Caco-2 (cell line): Measurements from ENCODE around the gene MECR. TPM values are rescaled to one million over a fixed set of nuclear protein-coding genes. Genes with fewer than 3 reads are reported as not detected.

ENCODE experiments used
- BruUV-seq: library from RNA; stranded (reverse); fragments of 400-500 nt; replicated peaks from 2 replicates; lab custom pipeline; 2021; lab: Mats Ljungman, UMichigan
- CTCF ChIA-PET: fragments of 300-600 bp; sonication (Branson Sonifier 250); formaldehyde crosslinking; loops from one replicate; lab custom pipeline; 2022; ENCODE audit warnings: antibody characterized with exemption; lab: Charles Lee
- POLR2A ChIA-PET: fragments of 300-600 bp; sonication (Branson Sonifier 250); formaldehyde crosslinking; loops from one replicate; lab custom pipeline; 2022; ENCODE audit warnings: antibody characterized with exemption; lab: Charles Lee
- DNase-seq, 2 experiments: peaks; one replicate each; pipeline versions ENCODE4 v3.0.0 to v3.0.0-alpha.2; 2020 to 2022
- H3K27me3 ChIP-seq: replicated peaks from 2 replicates; pipeline ENCODE4 v1.6.0; 2011; ENCODE audit warnings: low read length; ENCODE audit not compliant: control insufficient read depth, insufficient read depth
- H3K36me3 ChIP-seq: 2 replicates; pipeline ENCODE4 v1.5.1; 2011; ENCODE audit warnings: low read length; ENCODE audit not compliant: control insufficient read depth, insufficient read depth
- H3K4me1 ChIP-seq: fragments of 250-450 bp; sonication (Bioruptor Pico); 2 replicates; pipeline ENCODE4 v1.5.1; 2020; ENCODE audit warnings: mild to moderate bottlenecking
- H3K4me3 ChIP-seq: 2 replicates; pipeline ENCODE4 v1.5.1; 2011; ENCODE audit warnings: low read depth, mild to moderate bottlenecking, control low read depth, low read length
- H3K9me3 ChIP-seq: fragments of 250-450 bp; sonication (Bioruptor Pico); 2 replicates; pipeline ENCODE4 v1.5.1; 2020; ENCODE audit warnings: mild to moderate bottlenecking, moderate library complexity
- H3K27ac Mint-ChIP-seq: one replicate; pipeline ENCODE4 v1.8.0; 2022; ENCODE audit warnings: mixed read lengths; ENCODE audit not compliant: unreplicated experiment
- H3K27me3 Mint-ChIP-seq: one replicate; pipeline ENCODE4 v1.8.0; 2022; ENCODE audit warnings: mixed read lengths; ENCODE audit not compliant: insufficient read depth, unreplicated experiment
- H3K36me3 Mint-ChIP-seq: one replicate; pipeline ENCODE4 v1.8.0; 2022; ENCODE audit warnings: mild to moderate bottlenecking, mixed read lengths; ENCODE audit not compliant: insufficient read depth, unreplicated experiment
- H3K4me1 Mint-ChIP-seq: one replicate; pipeline ENCODE4 v1.8.0; 2022; ENCODE audit warnings: low read depth, mixed read lengths; ENCODE audit not compliant: unreplicated experiment
- H3K4me3 Mint-ChIP-seq: one replicate; pipeline ENCODE4 v1.8.0; 2022; ENCODE audit warnings: mild to moderate bottlenecking, moderate library complexity, mixed read lengths; ENCODE audit not compliant: unreplicated experiment
- H3K9me3 Mint-ChIP-seq: one replicate; pipeline ENCODE4 v1.8.0; 2022; ENCODE audit warnings: mixed read lengths; ENCODE audit not compliant: unreplicated experiment
- intact Hi-C: fragments of 100-400 bp; cut with micrococcal nuclease; formaldehyde crosslinking; loops from one replicate; pipeline ENCODE4 v1.10.0; 2022; ENCODE audit not compliant: unreplicated experiment
- total RNA-seq: library from RNA; stranded (reverse); gene quantifications from 2 replicates; pipeline ENCODE4 v1.2.3, GENCODE V29; 2022
- TF ChIP-seq, protein P1 (sequence below), 2 experiments: fragments of 200-600 bp in 1 of 2; IDR thresholded peaks; 1 replicate in 1 of 2; 2 replicates in 1 of 2; pipeline versions ENCODE4 v1.5.1 to v1.8.0; 2011 to 2022; ENCODE audit warnings: antibody characterized with exemption in 1 of 2, control low read depth in 1 of 2, inconsistent platforms in 1 of 2, low read depth in 1 of 2, low read length in 1 of 2, mild to moderate bottlenecking in 1 of 2, moderate library complexity in 1 of 2; ENCODE audit not compliant: insufficient read depth in 1 of 2, severe bottlenecking in 1 of 2, unreplicated experiment in 1 of 2

MECR gene
- total RNA-seq, 1 experiment from 2014 or later = 23.1 TPM

DNA sequence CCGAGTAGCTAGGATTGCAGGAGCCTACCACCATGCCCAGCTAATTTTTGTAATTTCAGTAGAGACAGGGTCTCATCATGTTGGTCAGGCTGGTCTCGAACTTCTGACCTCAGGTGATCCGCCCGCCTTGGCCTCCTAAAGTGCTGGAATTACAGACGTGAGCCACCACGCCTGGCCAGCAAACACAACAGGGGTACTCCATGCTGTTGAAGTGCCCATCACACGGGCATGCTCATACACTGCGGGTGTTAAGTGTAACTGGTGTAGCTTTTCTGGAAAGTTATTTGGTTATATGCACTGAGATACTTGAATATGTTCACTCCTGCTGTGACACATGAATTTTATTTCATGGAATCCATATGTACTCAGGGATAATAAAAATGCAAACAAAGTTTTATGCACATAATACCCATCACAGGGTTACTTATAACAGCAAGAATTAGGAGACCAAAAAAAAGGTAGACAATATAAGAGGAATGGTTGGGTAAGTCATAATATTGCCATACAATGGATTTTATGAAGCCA is 58.3 kb downstream of the MECR start:
- Histone ChIP-seq H3K9me3 (no peaks in the 10 kb centered on the region), H3K4me3 (no peak overlapping the region), H3K27me3 (no peaks in the 10 kb centered on the region), H3K36me3 (no peaks in the 10 kb centered on the region), H3K4me1 (0 out of 2 replicates have a peak, but pooled peaks cover under 1% of the 10 kb centered on the region)
- intact Hi-C loops = no loop called here
- Mint-ChIP-seq H3K27ac (no peak overlapping the region), H3K27me3 (no peaks in the 10 kb centered on the region), H3K9me3 (no peaks in the 10 kb centered on the region), H3K4me3 (no peak overlapping the region), H3K36me3 (peaks cover 50% of the 10 kb centered on the region), H3K4me1 (no peaks in the 10 kb centered on the region)
- no peak for DNase-seq
- ChIA-PET CTCF (no interaction called here), POLR2A (no interaction called here)
- BruUV-seq = no TSS peak
- TF ChIP-seq, protein P1, sequence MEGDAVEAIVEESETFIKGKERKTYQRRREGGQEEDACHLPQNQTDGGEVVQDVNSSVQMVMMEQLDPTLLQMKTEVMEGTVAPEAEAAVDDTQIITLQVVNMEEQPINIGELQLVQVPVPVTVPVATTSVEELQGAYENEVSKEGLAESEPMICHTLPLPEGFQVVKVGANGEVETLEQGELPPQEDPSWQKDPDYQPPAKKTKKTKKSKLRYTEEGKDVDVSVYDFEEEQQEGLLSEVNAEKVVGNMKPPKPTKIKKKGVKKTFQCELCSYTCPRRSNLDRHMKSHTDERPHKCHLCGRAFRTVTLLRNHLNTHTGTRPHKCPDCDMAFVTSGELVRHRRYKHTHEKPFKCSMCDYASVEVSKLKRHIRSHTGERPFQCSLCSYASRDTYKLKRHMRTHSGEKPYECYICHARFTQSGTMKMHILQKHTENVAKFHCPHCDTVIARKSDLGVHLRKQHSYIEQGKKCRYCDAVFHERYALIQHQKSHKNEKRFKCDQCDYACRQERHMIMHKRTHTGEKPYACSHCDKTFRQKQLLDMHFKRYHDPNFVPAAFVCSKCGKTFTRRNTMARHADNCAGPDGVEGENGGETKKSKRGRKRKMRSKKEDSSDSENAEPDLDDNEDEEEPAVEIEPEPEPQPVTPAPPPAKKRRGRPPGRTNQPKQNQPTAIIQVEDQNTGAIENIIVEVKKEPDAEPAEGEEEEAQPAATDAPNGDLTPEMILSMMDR (IDR thresholded peaks at IDR 0.05; ENCODE audit: insufficient read depth in 1 of 2, low read depth in 1 of 2, low read length in 1 of 2, severe bottlenecking in 1 of 2, unreplicated experiment in 1 of 2) = no peak

DNA sequence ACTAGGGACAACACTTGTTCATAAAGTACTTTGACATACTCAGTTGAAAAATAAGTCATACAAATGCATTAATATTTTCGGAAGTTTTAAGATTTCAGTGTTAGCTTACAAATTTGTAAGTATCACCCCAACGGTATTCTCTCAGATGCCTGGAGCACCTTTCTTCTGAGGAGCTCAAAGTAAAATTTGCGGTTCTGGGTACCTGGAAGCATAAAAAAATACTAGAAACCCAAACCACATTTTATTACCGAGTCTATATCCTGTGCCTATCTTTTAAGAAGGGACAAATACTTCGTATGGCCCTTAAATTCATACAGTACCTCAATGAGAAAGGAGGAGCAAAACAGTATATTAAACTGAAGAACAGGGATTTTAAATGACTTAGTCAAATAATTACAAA is 59.2 kb downstream of the MECR start:
- Mint-ChIP-seq H3K9me3 (no peaks in the 10 kb centered on the region), H3K27ac (no peak overlapping the region), H3K4me3 (no peak overlapping the region), H3K4me1 (no peaks in the 10 kb centered on the region), H3K36me3 (peaks cover 42% of the 10 kb centered on the region), H3K27me3 (no peaks in the 10 kb centered on the region)
- Histone ChIP-seq H3K36me3 (no peaks in the 10 kb centered on the region), H3K9me3 (no peaks in the 10 kb centered on the region), H3K4me3 (no peak overlapping the region), H3K4me1 (peaks cover 10% of the 10 kb centered on the region; the same call in 1 of the 2 replicates), H3K27me3 (no peaks in the 10 kb centered on the region)
- TF ChIP-seq, protein P1 (IDR thresholded peaks at IDR 0.05; ENCODE audit: insufficient read depth in 1 of 2, low read depth in 1 of 2, low read length in 1 of 2, severe bottlenecking in 1 of 2, unreplicated experiment in 1 of 2) = no peak
- BruUV-seq = no TSS peak
- ChIA-PET POLR2A (no interaction called here), CTCF (no interaction called here)
- DNase-seq = no peak
- intact Hi-C loops = no loop called here

DNA sequence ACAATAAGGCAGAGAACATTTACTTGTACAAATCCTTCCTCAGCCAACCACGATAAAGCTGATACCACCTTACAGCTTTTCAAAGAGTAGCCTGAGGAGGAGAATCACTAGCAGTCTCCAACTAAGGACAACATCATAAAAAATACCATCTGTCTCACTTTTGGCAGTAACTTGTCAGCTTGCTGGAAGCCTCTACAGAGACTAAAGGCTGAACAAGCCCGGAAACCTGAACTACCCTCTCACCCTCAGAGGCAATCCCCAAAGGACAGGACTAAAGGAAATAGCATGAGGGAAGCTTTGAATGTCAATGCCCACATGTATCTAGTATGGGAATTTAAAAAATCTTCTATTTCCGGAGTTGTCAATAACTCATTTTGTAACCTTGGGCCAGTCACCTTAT is 59.6 kb downstream of the MECR start:
- TF ChIP-seq, protein P1 (IDR thresholded peaks at IDR 0.05; ENCODE audit: insufficient read depth in 1 of 2, low read depth in 1 of 2, low read length in 1 of 2, severe bottlenecking in 1 of 2, unreplicated experiment in 1 of 2) = no peak
- H3K36me3 Mint-ChIP-seq = peaks cover 40% of the 10 kb centered on the region
- intact Hi-C loops = no loop called here
- ChIA-PET CTCF (no interaction called here), POLR2A (no interaction called here)
- Histone ChIP-seq H3K36me3 (no peaks in the 10 kb centered on the region), H3K9me3 (no peaks in the 10 kb centered on the region), H3K27me3 (no peaks in the 10 kb centered on the region), H3K4me1 (peaks cover 12% of the 10 kb centered on the region; the same call in 1 of the 2 replicates), H3K4me3 (no peak overlapping the region)
- no peaks in the 10 kb centered on the region for H3K9me3 Mint-ChIP-seq
- no peak overlapping the region for H3K4me3 Mint-ChIP-seq
- TSS peak; percentile 4 for BruUV-seq
- no peaks in the 10 kb centered on the region for H3K27me3 Mint-ChIP-seq
- no peaks in the 10 kb centered on the region for H3K4me1 Mint-ChIP-seq
- DNase-seq = no peak
- H3K27ac Mint-ChIP-seq = no peak overlapping the region
